ENCODE results near the gene SLC18A3. TPM values are rescaled to one million over a fixed set of nuclear protein-coding genes. Genes with fewer than 3 reads are reported as not detected.

SLC18A3 gene
- total RNA-seq, 1 experiment from 2014 or later, result not detected

GRCh38 chr10:49598164-49598856 lies 11.8 kb upstream of the SLC18A3 start:
- no peak overlapping the region for H3K18ac ChIP-seq (ENCODE audit: insufficient read length, low read depth, low read length)
- no peak overlapping the region for H2BK12ac ChIP-seq (ENCODE audit: insufficient read length, low read depth, low read length)
- no peaks in the 10 kb centered on the region for H3K4me1 ChIP-seq (ENCODE audit: insufficient read depth, low read length)
- no peak overlapping the region for H2AFZ ChIP-seq (ENCODE audit: low read length)
- no peak overlapping the region for H3K14ac ChIP-seq (ENCODE audit: insufficient read depth, low read length)
- H3K4me3 Mint-ChIP-seq, result no peak overlapping the region
- H3K4me2 ChIP-seq (ENCODE audit: insufficient read depth, insufficient read length, low read length), result no peak overlapping the region
- no CpG with 5 or more reads among the region's 8 CpGs for WGBS (ENCODE audit: extremely low coverage, insufficient read length, low lambda C conversion rate)
- no peak overlapping the region for H2BK15ac ChIP-seq (ENCODE audit: low read depth, low read length)
- no peak overlapping the region for H3K27ac ChIP-seq (ENCODE audit: insufficient read length, low read depth, low read length)
- H3K4ac ChIP-seq (ENCODE audit: low read depth, low read length), result no peak overlapping the region
- no peak overlapping the region for H3K56ac ChIP-seq (ENCODE audit: insufficient read length, low read depth, low read length)
- H4K20me1 ChIP-seq (ENCODE audit: control insufficient read depth, insufficient read depth, insufficient read length), result no peaks in the 10 kb centered on the region
- H4K5ac ChIP-seq (ENCODE audit: insufficient read length, low read depth, low read length), result no peak overlapping the region
- no peak overlapping the region for H3K9ac ChIP-seq (ENCODE audit: extremely low read depth, insufficient read length, low read length)
- peaks cover 11 to 13% of the 10 kb centered on the region in 2 experiments for H3K4me1 Mint-ChIP-seq
- H2AK5ac ChIP-seq (ENCODE audit: insufficient read length, low read length), result no peak overlapping the region
- H3K79me2 ChIP-seq (ENCODE audit: insufficient read depth, low read length), result no peaks in the 10 kb centered on the region
- H3K27ac Mint-ChIP-seq, result peak overlapping the region in 1 of 3 experiments; percentile 84; a peak in 1 of 7 replicates
- no peak for DNase-seq
- no peak overlapping the region for H4K91ac ChIP-seq (ENCODE audit: insufficient read length, low read depth, low read length)
- no peak overlapping the region for H3T11ph ChIP-seq (ENCODE audit: low read length)
- no peak overlapping the region for H2BK20ac ChIP-seq (ENCODE audit: low read depth, low read length, poor library complexity, severe bottlenecking)
- no peaks in the 10 kb centered on the region for H3K36me3 Mint-ChIP-seq (ENCODE audit: insufficient read depth in 1 of 3, low read depth in 3 of 3)
- no peaks in the 10 kb centered on the region for H3K23me2 ChIP-seq (ENCODE audit: insufficient read length, low read depth, low read length, poor library complexity, severe bottlenecking)
- H3K9me3 ChIP-seq (ENCODE audit: control insufficient read depth, low read depth, low read length), result no peaks in the 10 kb centered on the region
- no peak for TF ChIP-seq CTCF (conservative IDR thresholded peaks at IDR 0.05)
- no peak overlapping the region for H2BK120ac ChIP-seq (ENCODE audit: low read depth, low read length, poor library complexity, severe bottlenecking)
- no peak overlapping the region for H4K8ac ChIP-seq (replicated peaks; ENCODE audit: insufficient read length, low read depth, low read length)
- H2BK5ac ChIP-seq (ENCODE audit: insufficient read length, low read length), result no peak overlapping the region
- no peaks in the 10 kb centered on the region for H3K79me1 ChIP-seq (ENCODE audit: insufficient read depth, low read depth, low read length, poor library complexity, severe bottlenecking)
- no peak overlapping the region for H3K23ac ChIP-seq (ENCODE audit: insufficient read length, low read depth, low read length)
- no peaks in the 10 kb centered on the region for H3K9me3 Mint-ChIP-seq
- peaks cover 59% of the 10 kb centered on the region for H3K27me3 Mint-ChIP-seq (ENCODE audit: low read depth)
- H3K27me3 ChIP-seq (ENCODE audit: insufficient read depth, low read length), result peaks cover 3% of the 10 kb centered on the region; the same call in 1 of the 2 replicates

All from H9 (cell line).